H4 (cell line): Measurements from ENCODE around the gene NUP85. TPM values are rescaled to one million over a fixed set of nuclear protein-coding genes. Genes with fewer than 3 reads are reported as not detected.
A peak's percentile ranks its signal among the peaks of the same experiment; 100 is the strongest.
"Not testable (repeated sequence)": the region's sequence is repeated elsewhere in the genome, so short reads cannot be mapped to it uniquely, and the experiment has no call there.

Source experiments
- DNase-seq: peaks from one replicate; pipeline ENCODE4 v3.0.0-alpha.2; 2015; ENCODE audit warnings: low spot score
- total RNA-seq: library from RNA; depleted of rRNA; stranded (reverse); fragments of >200 nt; shearing (Covaris generic); gene quantifications from 2 replicates; pipeline ENCODE4 v1.2.3, GENCODE V29; 2014; rRNA removed

NUP85 gene
- 59.3 and 71.5 TPM in 2 replicates for total RNA-seq

GRCh38 chr17:75205037-75205792, at the start of gene NUP85:
Gene NUP85 (plus strand): TSS chr17:75205679. CDS start chr17:75205762, 83 bp downstream.
- DNase-seq = peak; percentile 88

GRCh38 chr17:75158480-75158879, 47.0 kb upstream of the NUP85 start:
- not testable (repeated sequence) for DNase-seq

- DNase-seq = no peak
These were observed 46.1 kb upstream of the NUP85 start for GRCh38 chr17:75159196-75160031.

DNA sequence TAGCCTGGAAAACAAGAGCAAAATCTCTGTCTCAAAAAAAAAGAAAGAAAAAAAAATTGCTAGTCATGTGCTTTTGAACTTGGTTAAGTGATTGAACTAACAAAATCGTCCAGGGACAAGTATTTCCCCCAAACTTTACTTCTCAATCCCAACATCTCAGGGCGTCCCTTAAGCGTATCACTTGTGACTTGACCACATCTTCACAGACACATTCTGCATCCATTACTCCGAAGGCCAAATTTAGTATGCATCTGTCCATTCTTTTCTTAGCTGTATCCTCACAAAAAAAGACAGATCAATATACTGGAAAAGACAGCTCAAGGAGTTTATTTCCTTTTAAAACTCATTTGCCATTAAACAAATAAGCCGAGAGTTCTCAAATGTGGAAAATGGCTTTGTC, 45.3 kb upstream of the NUP85 start:
- no peak for DNase-seq

- DNase-seq = no peak
These were observed 42.4 kb upstream of the NUP85 start for GRCh38 chr17:75163074-75163473.

GRCh38 chr17:75164606-75165005, 40.9 kb upstream of the NUP85 start:
- DNase-seq = not testable (repeated sequence)

GRCh38 chr17:75168998-75169397, 36.5 kb upstream of the NUP85 start:
- no peak for DNase-seq

- DNase-seq = no peak
These were observed 32.0 kb upstream of the NUP85 start for GRCh38 chr17:75173526-75173925.

- DNase-seq = no peak
These were observed 30.5 kb upstream of the NUP85 start for GRCh38 chr17:75174996-75175395.

DNA sequence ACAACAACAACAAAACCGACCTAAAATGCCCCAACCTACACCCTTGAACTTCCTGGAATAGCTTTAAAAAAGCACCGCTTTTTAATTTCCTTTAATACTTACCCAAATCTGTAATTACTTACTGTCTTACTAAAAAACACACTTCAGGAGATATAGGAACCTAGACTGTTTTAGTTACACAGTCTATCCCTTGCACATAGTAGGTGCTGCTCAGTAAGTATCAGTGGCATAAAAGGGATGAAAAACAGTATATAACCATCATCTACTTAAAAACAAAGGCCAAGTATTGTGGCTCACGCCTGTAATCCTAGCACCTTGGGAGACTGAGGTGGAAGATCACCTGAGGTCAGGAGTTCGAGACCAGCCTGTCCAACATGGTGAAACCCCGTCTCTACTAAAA, 28.9 kb upstream of the NUP85 start:
- DNase-seq = no peak

DNA sequence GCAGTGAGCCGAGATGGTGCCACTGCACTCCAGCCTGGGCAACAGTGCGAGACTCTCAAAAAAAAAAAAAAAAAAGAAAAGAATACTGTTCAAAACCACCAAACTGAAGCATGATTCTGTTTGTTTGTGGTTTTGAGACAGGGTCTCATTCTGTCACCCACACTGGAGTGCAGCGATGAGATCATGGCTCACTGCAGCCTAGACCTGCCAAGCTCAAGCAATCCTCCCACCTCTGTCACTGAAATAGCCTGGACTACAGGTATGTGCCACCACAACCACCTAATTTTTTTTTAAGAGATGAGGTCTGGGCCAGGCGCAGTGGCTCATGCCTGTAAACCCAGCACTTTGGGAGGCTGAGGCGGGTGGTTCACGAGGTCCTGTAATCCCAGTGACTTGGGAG, 27.0 kb upstream of the NUP85 start:
- DNase-seq = no peak

DNA sequence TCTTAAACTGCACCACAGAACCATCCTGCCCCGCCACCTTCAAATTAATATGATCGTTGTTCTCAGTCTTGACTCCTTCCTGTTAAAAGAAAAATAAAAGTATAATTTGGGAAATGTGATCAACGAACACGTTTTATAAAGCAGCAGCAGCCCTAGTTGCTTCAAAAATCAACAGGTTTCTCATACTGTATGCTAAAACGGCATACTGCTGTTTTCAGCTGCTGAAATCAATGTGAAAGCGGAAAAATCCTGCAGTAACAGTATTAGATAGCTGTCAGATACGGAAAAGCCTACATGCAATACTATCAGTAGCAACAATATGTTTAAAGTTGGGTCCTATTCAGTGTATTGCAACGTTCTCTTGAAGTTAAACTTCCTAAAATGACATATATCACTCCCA, 24.4 kb upstream of the NUP85 start:
- no peak for DNase-seq

GRCh38 chr17:75181608-75182318, 23.7 kb upstream of the NUP85 start:
- no peak for DNase-seq

- no peak for DNase-seq
These were observed 23.2 kb upstream of the NUP85 start for GRCh38 chr17:75182319-75182568.

DNA sequence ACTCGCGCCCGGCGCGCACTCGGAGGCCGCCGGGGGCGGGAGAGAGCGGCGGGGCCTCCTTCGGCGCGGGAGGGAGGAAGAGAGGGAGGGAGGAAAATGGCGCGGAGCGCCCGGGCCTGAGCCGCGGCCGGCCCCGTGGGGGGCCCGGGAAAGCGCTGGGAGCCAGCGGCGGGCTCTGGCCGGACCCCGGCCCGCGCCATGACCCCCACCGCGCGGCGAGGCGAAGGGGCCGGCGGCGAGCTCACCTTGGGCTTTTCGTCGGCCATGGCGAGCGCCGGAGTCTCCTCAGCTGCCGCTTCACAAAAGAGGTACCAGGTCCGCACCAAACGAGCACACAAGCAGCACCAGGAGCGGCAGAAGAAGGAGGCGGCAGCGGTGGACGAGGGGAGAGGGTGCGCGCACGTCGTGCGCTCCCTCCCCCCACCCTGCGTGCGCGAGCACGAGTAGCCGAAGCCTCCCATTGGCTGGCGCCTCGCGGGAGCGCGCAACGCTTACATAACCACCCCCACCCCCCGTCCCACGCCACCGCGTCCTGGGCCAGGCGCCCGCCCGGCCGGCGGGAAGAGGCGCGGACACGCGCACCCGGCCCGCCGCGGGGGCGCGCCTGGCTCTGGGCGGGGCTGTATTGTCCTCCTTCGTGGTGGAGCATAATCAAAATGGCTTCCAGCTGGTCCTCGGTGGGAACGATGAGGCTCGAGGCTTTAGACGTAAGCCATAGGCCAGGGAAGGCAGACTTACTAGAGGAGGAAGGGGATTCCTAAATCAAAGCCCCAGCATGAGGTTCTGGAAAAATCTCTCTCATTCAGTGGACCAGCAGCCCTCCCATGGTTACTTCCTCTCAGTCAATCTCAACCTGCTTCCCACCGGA, 22.7 kb upstream of the NUP85 start, which contains the start of gene SUMO2:
Gene SUMO2 (minus strand): TSS at position 391 of the 868 bp plus-strand sequence. CDS start 125 bp downstream, at position 266.
- peak; percentile 90 for DNase-seq

GRCh38 chr17:75183999-75184884, 21.2 kb upstream of the NUP85 start:
- no peak for DNase-seq

- DNase-seq = no peak
These were observed 16.9 kb upstream of the NUP85 start for GRCh38 chr17:75188614-75189013.

GRCh38 chr17:75191584-75191983, 13.9 kb upstream of the NUP85 start:
- peak; percentile 56 for DNase-seq

DNA sequence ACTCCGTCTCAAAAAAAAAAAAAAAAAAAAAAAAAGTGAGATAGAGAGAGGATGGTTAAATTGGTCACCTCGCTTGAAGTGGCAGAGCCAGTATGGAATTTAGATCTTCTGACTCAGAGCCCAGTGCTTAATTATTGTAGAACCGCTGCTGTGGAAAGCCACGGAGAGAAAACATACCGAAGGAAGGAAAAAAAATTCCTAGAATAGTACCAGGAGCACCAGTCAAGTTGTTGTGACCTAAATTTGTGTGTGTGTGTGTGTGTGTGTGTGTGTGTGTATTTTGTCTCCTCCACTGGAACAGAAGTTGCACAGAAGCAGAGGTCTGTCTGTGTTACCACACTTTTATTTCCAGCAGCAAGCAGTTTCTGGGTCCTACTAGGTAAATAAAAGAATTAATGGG, 10.6 kb upstream of the NUP85 start:
- DNase-seq = no peak

DNA sequence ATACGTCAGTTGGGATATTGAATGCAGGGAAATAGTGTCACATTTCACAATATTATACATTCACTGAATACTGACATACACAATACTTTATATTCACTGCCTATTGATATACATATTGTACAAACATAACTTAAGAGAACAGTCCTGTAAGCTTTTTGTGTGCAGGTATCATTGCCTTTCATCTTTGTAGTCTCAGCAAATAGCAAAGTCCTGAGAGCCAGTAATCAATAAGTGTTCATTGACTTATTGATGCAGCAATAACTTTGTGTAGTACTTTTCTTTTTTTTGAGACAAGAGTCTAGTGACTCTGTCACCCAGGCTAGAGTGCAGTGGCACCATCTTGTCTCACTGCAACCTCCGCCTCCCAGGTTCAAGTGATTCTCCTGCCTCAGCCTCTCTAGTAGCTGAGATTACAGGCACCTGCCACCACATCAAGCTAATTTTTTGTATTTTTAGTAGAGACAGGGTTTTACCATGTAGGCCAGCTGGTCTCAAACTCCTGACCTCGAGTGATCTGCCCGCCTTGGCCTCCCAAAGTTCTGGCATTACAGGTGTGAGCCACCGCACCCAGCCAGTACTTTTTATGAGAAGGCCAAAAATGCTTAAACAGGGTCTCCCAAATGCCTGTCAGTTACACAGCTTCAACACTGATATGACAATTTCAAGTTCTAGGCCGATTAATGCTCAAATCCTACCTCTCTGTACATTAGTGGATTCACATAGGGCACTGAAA, 5.4 kb upstream of the NUP85 start:
- DNase-seq = no peak
